Esophagus muscularis mucosa (tissue), 4 donors: ENCODE measurements around the gene ADGRB2. TPM values are rescaled to one million over a fixed set of nuclear protein-coding genes. Genes with fewer than 3 reads are reported as not detected.
A peak's percentile ranks its signal among the peaks of the same experiment; 100 is the strongest.

Source experiments
- DNase-seq: peaks from one replicate; pipeline ENCODE4 v3.0.0-alpha.2; 2017; ENCODE audit errors: extremely low spot score
- H3K27ac ChIP-seq, 4 donors: fragments of 200-600 bp; sonication (generic); replicated peaks in 1 of 4; 1 replicate in 3 of 4; 2 replicates in 1 of 4; pipeline ENCODE4 v1.5.1; 2016 to 2019; ENCODE audit warnings: mild to moderate bottlenecking in 1 of 4
- H3K27me3 ChIP-seq, 4 donors: fragments of 200-600 bp; sonication (generic); one replicate each; pipeline versions ENCODE4 v1.5.1 to v1.6.0; 2016 to 2019
- H3K36me3 ChIP-seq, 4 donors: fragments of 200-600 bp; sonication (generic); one replicate each; pipeline ENCODE4 v1.5.1; 2016 to 2019
- H3K4me1 ChIP-seq, 4 donors: fragments of 200-600 bp; sonication (generic); one replicate each; pipeline ENCODE4 v1.5.1; 2016 to 2019
- H3K4me3 ChIP-seq, 4 donors: fragments of 200-600 bp; sonication (generic); 1 replicate in 2 of 4; 2 replicates in 2 of 4; pipeline ENCODE4 v1.5.1; 2016 to 2019; ENCODE audit warnings: mild to moderate bottlenecking in 4 of 4, moderate library complexity in 1 of 4
- H3K9me3 ChIP-seq, 4 donors: fragments of 200-600 bp; sonication (generic); 1 replicate in 3 of 4; 2 replicates in 1 of 4; pipeline ENCODE4 v1.5.1; 2016 to 2019
- CTCF ChIP-seq, 3 experiments: fragments of 200-600 bp in 2 of 3; fragments of 450-650 bp in 1 of 3; sonication (generic) in 2 of 3; IDR thresholded peaks; one replicate each; pipeline ENCODE4 v1.5.1; 2017 to 2019; ENCODE audit warnings: antibody characterized with exemption in 3 of 3, mild to moderate bottlenecking in 2 of 3, moderate library complexity in 1 of 3
- EP300 ChIP-seq: sonication (generic); formaldehyde crosslinking; IDR thresholded peaks from one replicate; pipeline ENCODE4 v1.6.1; 2017; ENCODE audit warnings: antibody characterized with exemption
- POLR2A ChIP-seq: fragments of 450-650 bp; IDR thresholded peaks from one replicate; pipeline ENCODE4 v1.6.1; 2017; ENCODE audit warnings: antibody characterized with exemption, moderate library complexity, mild to moderate bottlenecking, low read depth
- POLR2AphosphoS5 ChIP-seq, 2 donors: sonication (generic); formaldehyde crosslinking; IDR thresholded peaks; one replicate each; pipeline ENCODE4 v1.6.1; 2017; ENCODE audit warnings: antibody characterized with exemption in 2 of 2
- WGBS: methylation state at CpG from one replicate; pipeline ENCODE4 v1.1.5; 2018; 5-methylcytosine and 5-hydroxymethylcytosine counted together
- intact Hi-C: fragments of 100-400 bp; cut with DNase I; formaldehyde crosslinking; loops from one replicate; pipeline ENCODE4 v1.15.1; 2023
- total RNA-seq, 4 donors: library from RNA; depleted of rRNA; stranded (reverse); fragments of >200 nt; gene quantifications; one replicate each; pipeline versions ENCODE4 v1.1.0 to v1.2.1, GENCODE V29; 2016

The ADGRB2 gene
- total RNA-seq, 4 donors from 2014 or later: 0.83 to 4.2 (median 2.1) TPM

- H3K27ac ChIP-seq: peak overlapping the region in 3 of 4 donors; percentile 41 to 59 (median 52)
Measured at GRCh38 chr1:31694964-31695313, 69.2 kb downstream of the ADGRB2 start.

GRCh38 chr1:31694069-31694963 is 69.8 kb downstream of the ADGRB2 start:
- DNase-seq: no peak
- H3K9me3 ChIP-seq: no peaks in the 10 kb centered on the region
- intact Hi-C loops: no loop called here
- H3K4me3 ChIP-seq: no peak overlapping the region
- TF ChIP-seq CTCF (IDR thresholded peaks at IDR 0.05) (no peak), POLR2A (no peak), POLR2AphosphoS5 (IDR thresholded peaks at IDR 0.05) (no peak), EP300 (no peak)
- H3K4me1 ChIP-seq: peaks cover 0 to 32% (median 27%) of the 10 kb centered on the region in 4 donors
- H3K27me3 ChIP-seq: no peaks in the 10 kb centered on the region
- H3K27ac ChIP-seq: peak overlapping the region in 2 of 4 donors; percentile 22 to 44
- WGBS: 79% methylated on average over 8 of the region's 12 CpGs
- H3K36me3 ChIP-seq: peaks cover 0 to 78% (median 20%) of the 10 kb centered on the region in 4 donors

More at GRCh38 chr1:31694964-31695313, 69.2 kb downstream of the ADGRB2 start:
- TF ChIP-seq CTCF (IDR thresholded peaks at IDR 0.05): no peak
- no peak for TF ChIP-seq POLR2A
- TF ChIP-seq EP300: no peak
- TF ChIP-seq POLR2AphosphoS5 (IDR thresholded peaks at IDR 0.05): peak in 1 of 2 donors; percentile 4
- Histone ChIP-seq H3K36me3 (peaks cover 0 to 74% (median 19%) of the 10 kb centered on the region in 4 donors), H3K4me3 (no peak overlapping the region), H3K9me3 (no peaks in the 10 kb centered on the region), H3K4me1 (peaks cover 4 to 38% (median 33%) of the 10 kb centered on the region in 4 donors), H3K27me3 (no peaks in the 10 kb centered on the region)
- intact Hi-C loops: no loop called here
- DNase-seq: no peak
- WGBS: 86% methylated on average over 8 of the region's 8 CpGs

GRCh38 chr1:31693231-31693630 is 70.9 kb downstream of the ADGRB2 start:
- Histone ChIP-seq H3K27ac (no peak overlapping the region), H3K4me1 (peaks cover 0 to 33% (median 26%) of the 10 kb centered on the region in 4 donors), H3K36me3 (peaks cover 0 to 67% (median 20%) of the 10 kb centered on the region in 4 donors), H3K4me3 (no peak overlapping the region), H3K27me3 (no peaks in the 10 kb centered on the region), H3K9me3 (no peaks in the 10 kb centered on the region)
- 86% methylated on average over 8 of the region's 10 CpGs for WGBS
- intact Hi-C loops: no loop called here
- TF ChIP-seq POLR2A (no peak), POLR2AphosphoS5 (IDR thresholded peaks at IDR 0.05) (no peak), CTCF (IDR thresholded peaks at IDR 0.05) (no peak), EP300 (no peak)
- no peak for DNase-seq

- H3K9me3 ChIP-seq: no peaks in the 10 kb centered on the region
- no peak for DNase-seq
- TF ChIP-seq EP300 (no peak), POLR2AphosphoS5 (IDR thresholded peaks at IDR 0.05) (no peak), CTCF (IDR thresholded peaks at IDR 0.05) (no peak), POLR2A (no peak)
- peaks cover 0 to 55% (median 14%) of the 10 kb centered on the region in 4 donors for H3K36me3 ChIP-seq
- no peak overlapping the region for H3K27ac ChIP-seq
- H3K4me1 ChIP-seq: peaks cover 0 to 37% (median 34%) of the 10 kb centered on the region in 4 donors
- intact Hi-C loops: no loop called here
- H3K27me3 ChIP-seq: no peaks in the 10 kb centered on the region
- WGBS: 84% methylated on average over 8 of the region's 11 CpGs
- no peak overlapping the region for H3K4me3 ChIP-seq
Measured at GRCh38 chr1:31691951-31692350, 72.2 kb downstream of the ADGRB2 start.
